ENCODE measurements around the gene METTL9. TPM values are rescaled to one million over a fixed set of nuclear protein-coding genes. Genes with fewer than 3 reads are reported as not detected.
"Not testable (repeated sequence)": the region's sequence is repeated elsewhere in the genome, so short reads cannot be mapped to it uniquely, and the experiment has no call there.

METTL9 gene
- polyA plus RNA-seq, 3 donors = 227 to 256 (median 243) TPM

GRCh38 chr16:21605848-21606247 lies 6.5 kb downstream of the METTL9 start:
- DNase-seq = not testable (repeated sequence)

GRCh38 chr16:21608639-21609328 lies 9.4 kb downstream of the METTL9 start:
- no peak for DNase-seq

GRCh38 chr16:21610006-21610544 lies 10.7 kb downstream of the METTL9 start:
- DNase-seq = no peak

GRCh38 chr16:21610766-21611165 lies 11.4 kb downstream of the METTL9 start:
- no peak for DNase-seq

- DNase-seq = no peak
Measured at GRCh38 chr16:21611198-21611555, 11.8 kb downstream of the METTL9 start.

- DNase-seq = no peak
Measured at GRCh38 chr16:21611556-21612384, 12.4 kb downstream of the METTL9 start.

GRCh38 chr16:21613361-21613760 lies 14.0 kb downstream of the METTL9 start:
- DNase-seq = no peak

- DNase-seq = no peak
Measured at GRCh38 chr16:21613781-21614180, 14.4 kb downstream of the METTL9 start.

GRCh38 chr16:21614896-21615295 lies 15.5 kb downstream of the METTL9 start:
- DNase-seq = no peak

- DNase-seq = no peak
Measured at GRCh38 chr16:21617607-21618006, 18.2 kb downstream of the METTL9 start.

- DNase-seq = no peak
Measured at GRCh38 chr16:21618281-21618680, 18.9 kb downstream of the METTL9 start.

- no peak for DNase-seq
Measured at GRCh38 chr16:21619765-21620425, 20.5 kb downstream of the METTL9 start.

- no peak for DNase-seq
Measured at GRCh38 chr16:21620592-21620991, 21.2 kb downstream of the METTL9 start.

- DNase-seq = no peak
Measured at GRCh38 chr16:21622545-21622944, 23.2 kb downstream of the METTL9 start.

GRCh38 chr16:21625026-21625425 lies 25.6 kb downstream of the METTL9 start:
- no peak for DNase-seq

GRCh38 chr16:21626659-21627277 lies 27.4 kb downstream of the METTL9 start:
- no peak for DNase-seq

- DNase-seq = no peak
Measured at GRCh38 chr16:21628121-21628726, 28.8 kb downstream of the METTL9 start.

- no peak for DNase-seq
Measured at GRCh38 chr16:21628772-21629171, 29.4 kb downstream of the METTL9 start.

GRCh38 chr16:21629616-21630539 lies 30.5 kb downstream of the METTL9 start:
- not testable (repeated sequence) for DNase-seq

GRCh38 chr16:21630866-21631265 lies 31.5 kb downstream of the METTL9 start:
- DNase-seq = not testable (repeated sequence)
